Esophagus mucosa (tissue), 1 donor: ENCODE data around the gene AK8. TPM values are rescaled to one million over a fixed set of nuclear protein-coding genes. Genes with fewer than 3 reads are reported as not detected.

Source experiments
- ATAC-seq: fragments of 200-7000 bp; cut with Tn5 transposase; one replicate; pipeline ENCODE4 v1.9.1; 2020
- total RNA-seq: library from RNA; stranded (reverse); gene quantifications from one replicate; pipeline ENCODE4 v1.2.4, GENCODE V29; 2023
- donor health status: DM: yes; HTN: yes; CAD: no.

Gene AK8
- total RNA-seq, 1 donor from 2014 or later = 1.7 TPM

GRCh38 chr9:132887181-132888120, 9.4 kb upstream of the AK8 start:
- ATAC-seq = no peak

GRCh38 chr9:132886334-132886725, 8.2 kb upstream of the AK8 start:
- no peak for ATAC-seq

GRCh38 chr9:132885720-132886333, 7.7 kb upstream of the AK8 start:
- no peak for ATAC-seq

- no peak for ATAC-seq
Observed at GRCh38 chr9:132883349-132884294, 5.5 kb upstream of the AK8 start.

GRCh38 chr9:132882616-132883015, 4.5 kb upstream of the AK8 start:
- no peak for ATAC-seq

GRCh38 chr9:132881826-132882225, 3.7 kb upstream of the AK8 start:
- ATAC-seq = no peak

- peak; percentile 65 for ATAC-seq
Observed at GRCh38 chr9:132880324-132880661, 2.2 kb upstream of the AK8 start.

GRCh38 chr9:132879457-132880323, 1.6 kb upstream of the AK8 start:
- peak; percentile 10 for ATAC-seq

GRCh38 chr9:132878695-132879456, 792 bp upstream of the AK8 start, which contains the start of gene SPACA9:
SPACA9 (plus strand) TSS chr9:132878898; CDS start chr9:132883948, 5,050 bp downstream.
- ATAC-seq = peak; percentile 68

GRCh38 chr9:132877458-132877823, 643 bp downstream of the AK8 start:
- ATAC-seq = no peak

GRCh38 chr9:132876849-132877248, 1.2 kb downstream of the AK8 start:
- ATAC-seq = no peak

GRCh38 chr9:132875159-132875558, 2.9 kb downstream of the AK8 start:
- ATAC-seq = no peak

- ATAC-seq = no peak
Observed at GRCh38 chr9:132873403-132873802, 4.7 kb downstream of the AK8 start.

GRCh38 chr9:132869266-132869665, 8.8 kb downstream of the AK8 start:
- no peak for ATAC-seq

- no peak for ATAC-seq
Observed at GRCh38 chr9:132866898-132867297, 11.2 kb downstream of the AK8 start.

GRCh38 chr9:132864691-132865090, 13.4 kb downstream of the AK8 start:
- peak; percentile 72 for ATAC-seq

- no peak for ATAC-seq
Observed at GRCh38 chr9:132864277-132864676, 13.8 kb downstream of the AK8 start.

GRCh38 chr9:132863096-132863495, 15.0 kb downstream of the AK8 start:
- no peak for ATAC-seq

- no peak for ATAC-seq
Observed at GRCh38 chr9:132862533-132862932, 15.6 kb downstream of the AK8 start.

- no peak for ATAC-seq
Observed at GRCh38 chr9:132861666-132862065, 16.4 kb downstream of the AK8 start.

- peak; percentile 30 for ATAC-seq
Observed at GRCh38 chr9:132858751-132859150, 19.3 kb downstream of the AK8 start.
